ENCODE data around the gene SOX8.
"Not testable (repeated sequence)": the region's sequence is repeated elsewhere in the genome, so short reads cannot be mapped to it uniquely, and the experiment has no call there.

Gene SOX8

DNA sequence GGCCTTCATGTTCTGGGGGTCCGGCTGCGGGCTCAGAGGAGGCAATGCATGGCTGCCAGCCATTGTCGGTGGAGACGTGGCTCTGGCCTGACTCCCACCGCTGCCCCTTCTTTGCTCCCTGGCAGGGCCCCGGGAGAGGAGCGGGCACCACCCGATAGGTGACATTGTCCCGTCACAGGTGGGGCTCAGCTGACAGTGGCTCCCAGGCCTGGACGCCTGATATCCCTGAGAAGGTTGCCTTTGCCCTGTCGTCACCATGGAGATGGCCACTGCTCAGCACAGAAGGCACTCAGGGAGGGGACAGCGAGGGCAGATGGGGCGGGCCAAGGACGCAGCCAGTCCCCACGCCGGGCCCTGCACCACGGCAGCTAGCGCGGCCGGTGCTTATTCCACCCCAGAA lies 42.6 kb downstream of the SOX8 start:
- Histone ChIP-seq H3K4me1 (ENCODE audit: control insufficient read depth, insufficient read depth, low read length) (peaks cover 4% of the 10 kb centered on the region; the same call in 1 of the 2 replicates), H3K27ac (ENCODE audit: extremely low read depth, low read depth, low read length) (no peak overlapping the region), H3K4me3 (ENCODE audit: low read depth, low read length) (no peak overlapping the region), H3K9me3 (ENCODE audit: control insufficient read depth, insufficient read depth, low read depth, low read length) (no peaks in the 10 kb centered on the region), H3K36me3 (ENCODE audit: control insufficient read depth in 2 of 2, insufficient read depth in 1 of 2, low read length in 2 of 2) (no peaks in the 10 kb centered on the region)
- CTCF ChIA-PET = no interaction called here
- POLR2A ChIA-PET = no interaction called here
- TF ChIP-seq ZNF335 (tag by site-specific recombination; conservative IDR thresholded peaks at IDR 0.05) (no peak), ZNF214 (tag by site-specific recombination; IDR thresholded peaks at IDR 0.05; ENCODE audit: borderline replicate concordance) (no peak), BCL11A (tag by site-specific recombination; IDR thresholded peaks at IDR 0.05; ENCODE audit: low read depth) (no peak), HOXC10 (CRISPR knock-in tag; IDR thresholded peaks at IDR 0.05) (no peak), ZNF132 (tag by site-specific recombination; IDR thresholded peaks at IDR 0.05; ENCODE audit: borderline replicate concordance) (no peak), ZNF48 (tag by site-specific recombination; IDR thresholded peaks at IDR 0.05) (no peak), ZNF16 (tag by site-specific recombination; IDR thresholded peaks at IDR 0.05; ENCODE audit: low read depth) (no peak), ZNF394 (tag by site-specific recombination; IDR thresholded peaks at IDR 0.05; ENCODE audit: borderline replicate concordance) (no peak), ZXDB (tag by site-specific recombination; IDR thresholded peaks at IDR 0.05) (no peak), ZNF280D (tag by site-specific recombination; IDR thresholded peaks at IDR 0.05) (no peak), ZNF777 (tag by site-specific recombination; IDR thresholded peaks at IDR 0.05; ENCODE audit: borderline replicate concordance) (no peak), ZNF2 (tag by site-specific recombination; IDR thresholded peaks at IDR 0.05) (no peak), ZNF558 (tag by site-specific recombination; IDR thresholded peaks at IDR 0.05) (no peak), ZBTB8A (tag by site-specific recombination; IDR thresholded peaks at IDR 0.05) (no peak)

- H3K9me3 ChIP-seq (ENCODE audit: control insufficient read depth, insufficient read depth, low read depth, low read length); H3K4me3 ChIP-seq (ENCODE audit: low read depth, low read length); CTCF ChIA-PET; H3K36me3 ChIP-seq (ENCODE audit: control insufficient read depth in 2 of 2, insufficient read depth in 1 of 2, low read length in 2 of 2); H3K4me1 ChIP-seq (ENCODE audit: control insufficient read depth, insufficient read depth, low read length); POLR2A ChIA-PET; H3K27ac ChIP-seq (ENCODE audit: extremely low read depth, low read depth, low read length): not testable (repeated sequence)
Observed at GRCh38 chr16:1025183-1025809, 43.7 kb downstream of the SOX8 start.

DNA sequence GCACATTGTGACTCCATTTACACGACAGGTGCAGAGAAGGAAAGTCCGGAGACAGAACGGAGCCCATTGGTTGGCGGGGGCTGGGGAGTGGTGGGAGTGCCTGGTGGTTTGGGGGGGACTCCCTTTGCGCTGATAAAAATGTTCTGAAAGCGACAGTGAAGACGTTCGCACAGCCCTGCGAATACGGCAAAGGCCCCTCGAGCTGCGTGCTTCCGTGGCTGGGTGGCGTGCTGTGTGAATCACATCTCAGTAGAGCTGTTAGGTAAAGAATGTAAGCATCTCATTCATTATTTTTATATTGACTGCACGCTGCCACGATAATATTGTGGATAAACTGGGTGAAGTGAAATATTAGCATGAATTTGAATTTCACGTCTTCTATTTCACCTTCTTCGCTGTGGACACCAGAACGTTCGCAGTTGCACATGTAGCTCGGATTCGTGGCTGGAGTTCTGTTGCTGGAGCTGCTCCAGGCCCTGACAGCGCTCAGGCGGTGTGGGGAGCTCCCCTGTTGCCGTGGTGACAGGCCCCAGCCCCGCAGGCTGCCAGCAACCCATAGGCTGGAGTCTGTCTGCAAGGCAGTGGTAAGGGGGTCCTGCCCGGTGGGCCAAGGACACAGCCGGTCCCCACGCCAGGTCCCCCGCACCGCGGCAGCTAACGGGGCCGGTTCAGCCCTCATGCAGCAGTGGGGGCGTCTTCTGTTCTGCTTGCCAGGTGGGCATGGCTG lies 44.6 kb downstream of the SOX8 start:
- H3K9me3 ChIP-seq (ENCODE audit: control insufficient read depth, insufficient read depth, low read depth, low read length) = no peaks in the 10 kb centered on the region
- ChIA-PET CTCF (interaction anchor here (0.6 kb wide), 1 partner anchor 72 kb away, joined by 3 read pairs; no protein-coding TSS in a partner anchor), POLR2A (no interaction called here)
- no peak for TF ChIP-seq ZNF184 (tag by site-specific recombination; IDR thresholded peaks at IDR 0.05)
- no peak overlapping the region for H3K4me3 ChIP-seq (ENCODE audit: low read depth, low read length)
- H3K4me1 ChIP-seq (ENCODE audit: control insufficient read depth, insufficient read depth, low read length) = no peaks in the 10 kb centered on the region
- H3K36me3 ChIP-seq (ENCODE audit: control insufficient read depth in 2 of 2, insufficient read depth in 1 of 2, low read length in 2 of 2) = no peaks in the 10 kb centered on the region
- no peak overlapping the region for H3K27ac ChIP-seq (ENCODE audit: extremely low read depth, low read depth, low read length)

Data from HEK293 (cell line).